GM21723 (cell line): ENCODE measurements around the gene LDLRAD4.

Experiments used
- ATAC-seq: cut with Tn5 transposase; IDR thresholded peaks from one replicate; pipeline ENCODE4 v1.9.1; 2021; ENCODE audit warnings: mild to moderate bottlenecking, moderate library complexity; ENCODE audit not compliant: unreplicated experiment

LDLRAD4 gene

GRCh38 chr18:13540477-13541182, 322.1 kb downstream of the LDLRAD4 start:
- no peak for ATAC-seq

- no peak for ATAC-seq
Observed at GRCh38 chr18:13541621-13542519, 323.3 kb downstream of the LDLRAD4 start.

GRCh38 chr18:13542520-13542847, 323.9 kb downstream of the LDLRAD4 start:
- no peak for ATAC-seq

- no peak for ATAC-seq
Observed at GRCh38 chr18:13543144-13543543, 324.6 kb downstream of the LDLRAD4 start.

GRCh38 chr18:13543811-13544732, 325.5 kb downstream of the LDLRAD4 start:
- ATAC-seq = no peak

- no peak for ATAC-seq
Observed at GRCh38 chr18:13544953-13545352, 326.4 kb downstream of the LDLRAD4 start.

- no peak for ATAC-seq
Observed at GRCh38 chr18:13545514-13545913, 327.0 kb downstream of the LDLRAD4 start.

GRCh38 chr18:13545955-13546354, 327.4 kb downstream of the LDLRAD4 start:
- ATAC-seq = no peak

- no peak for ATAC-seq
Observed at GRCh38 chr18:13546638-13547037, 328.1 kb downstream of the LDLRAD4 start.

- ATAC-seq = no peak
Observed at GRCh38 chr18:13547347-13547746, 328.8 kb downstream of the LDLRAD4 start.

- no peak for ATAC-seq
Observed at GRCh38 chr18:13548106-13548819, 329.7 kb downstream of the LDLRAD4 start.

GRCh38 chr18:13548966-13549879, 330.7 kb downstream of the LDLRAD4 start:
- peak; percentile 90 for ATAC-seq

GRCh38 chr18:13549880-13550232, 331.3 kb downstream of the LDLRAD4 start:
- no peak for ATAC-seq

- ATAC-seq = no peak
Observed at GRCh38 chr18:13550418-13551304, 332.1 kb downstream of the LDLRAD4 start.

- ATAC-seq = no peak
Observed at GRCh38 chr18:13551305-13551603, 332.7 kb downstream of the LDLRAD4 start.

GRCh38 chr18:13551841-13552733, 333.5 kb downstream of the LDLRAD4 start:
- no peak for ATAC-seq

- no peak for ATAC-seq
Observed at GRCh38 chr18:13553449-13553848, 334.9 kb downstream of the LDLRAD4 start.

GRCh38 chr18:13555192-13555591, 336.6 kb downstream of the LDLRAD4 start:
- no peak for ATAC-seq
